Fibroblast of lung (primary cell): ENCODE data around the gene RSPH4A.

ENCODE experiments used
- EZH2 ChIP-seq: IDR thresholded peaks from 2 replicates; pipeline ENCODE4 v1.5.1; 2012; ENCODE audit warnings: low read length, control low read depth, mild to moderate bottlenecking; ENCODE audit errors: missing control alignments
- TF ChIP-seq, protein P1 (sequence below), 2 donors: IDR thresholded peaks in 1 of 2; conservative IDR thresholded peaks in 1 of 2; 1 replicate in 1 of 2; 2 replicates in 1 of 2; pipeline ENCODE4 v1.5.1; 2011 to 2012; ENCODE audit warnings: low read length in 2 of 2, control low read depth in 1 of 2, inconsistent platforms in 1 of 2, low read depth in 1 of 2, mild to moderate bottlenecking in 1 of 2

DNA sequence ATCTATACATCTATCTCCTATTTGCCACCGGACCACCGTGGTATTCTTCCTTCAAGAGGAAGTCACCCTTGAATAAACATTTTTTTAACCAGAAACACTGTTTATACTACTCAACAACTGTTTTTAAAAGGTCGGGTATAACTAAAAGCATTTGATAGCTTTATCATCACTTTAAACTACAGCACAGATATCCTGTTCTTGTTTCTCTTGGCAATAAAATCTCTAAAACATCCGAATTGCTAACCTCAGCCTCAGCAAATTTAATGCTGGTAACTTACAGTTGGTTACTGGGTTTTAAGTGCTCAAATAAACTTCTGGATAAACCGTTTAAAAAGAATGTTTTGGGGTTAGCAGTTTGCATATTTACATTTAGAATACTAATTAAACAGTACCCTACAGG is 31.9 kb downstream of the RSPH4A start:
- TF ChIP-seq, protein P1, sequence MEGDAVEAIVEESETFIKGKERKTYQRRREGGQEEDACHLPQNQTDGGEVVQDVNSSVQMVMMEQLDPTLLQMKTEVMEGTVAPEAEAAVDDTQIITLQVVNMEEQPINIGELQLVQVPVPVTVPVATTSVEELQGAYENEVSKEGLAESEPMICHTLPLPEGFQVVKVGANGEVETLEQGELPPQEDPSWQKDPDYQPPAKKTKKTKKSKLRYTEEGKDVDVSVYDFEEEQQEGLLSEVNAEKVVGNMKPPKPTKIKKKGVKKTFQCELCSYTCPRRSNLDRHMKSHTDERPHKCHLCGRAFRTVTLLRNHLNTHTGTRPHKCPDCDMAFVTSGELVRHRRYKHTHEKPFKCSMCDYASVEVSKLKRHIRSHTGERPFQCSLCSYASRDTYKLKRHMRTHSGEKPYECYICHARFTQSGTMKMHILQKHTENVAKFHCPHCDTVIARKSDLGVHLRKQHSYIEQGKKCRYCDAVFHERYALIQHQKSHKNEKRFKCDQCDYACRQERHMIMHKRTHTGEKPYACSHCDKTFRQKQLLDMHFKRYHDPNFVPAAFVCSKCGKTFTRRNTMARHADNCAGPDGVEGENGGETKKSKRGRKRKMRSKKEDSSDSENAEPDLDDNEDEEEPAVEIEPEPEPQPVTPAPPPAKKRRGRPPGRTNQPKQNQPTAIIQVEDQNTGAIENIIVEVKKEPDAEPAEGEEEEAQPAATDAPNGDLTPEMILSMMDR (conservative IDR thresholded peaks at IDR 0.05 in 1 of 2, IDR thresholded peaks at IDR 0.05 in 1 of 2; ENCODE audit: low read depth in 1 of 2, low read length in 2 of 2): no peak
- no peak for TF ChIP-seq EZH2
